ENCODE measurements around the gene SGTA. TPM values are rescaled to one million over a fixed set of nuclear protein-coding genes. Genes with fewer than 3 reads are reported as not detected.

Gene SGTA
- total RNA-seq, 4 donors from 2014 or later: 37.9 to 49.5 (median 44.1) TPM

- intact Hi-C loops (cut with DNase I; ENCODE audit: low total_unique reads): no loop called here
- TF ChIP-seq CTCF (IDR thresholded peaks at IDR 0.05): no peak
- TF ChIP-seq POLR2A (IDR thresholded peaks at IDR 0.05): no peak
- WGBS, 2 donors: 93 to 94% methylated on average over 15 of the region's 15 CpGs
- no peak for DNase-seq (ENCODE audit: low spot score in 2 of 2)
- H3K4me3 ChIP-seq (ENCODE audit: low read depth, poor library complexity, severe bottlenecking): no peak overlapping the region
Measured at GRCh38 chr19:2765376-2765775, 17.7 kb downstream of the SGTA start.

- DNase-seq (ENCODE audit: low spot score in 2 of 2): no peak
- intact Hi-C loops (cut with DNase I; ENCODE audit: low total_unique reads): no loop called here
- no peak for TF ChIP-seq POLR2A (IDR thresholded peaks at IDR 0.05)
- no peak for TF ChIP-seq CTCF (IDR thresholded peaks at IDR 0.05)
- 95 to 96% methylated on average over 21 of the region's 21 CpGs for WGBS, 2 donors
- no peak overlapping the region for H3K4me3 ChIP-seq (ENCODE audit: low read depth, poor library complexity, severe bottlenecking)
Measured at GRCh38 chr19:2764945-2765344, 18.1 kb downstream of the SGTA start.

- no peak overlapping the region for H3K4me3 ChIP-seq (ENCODE audit: low read depth, poor library complexity, severe bottlenecking)
- DNase-seq (ENCODE audit: low spot score in 2 of 2): no peak
- 95 to 98% methylated on average over 12 of the region's 12 CpGs for WGBS, 2 donors
- intact Hi-C loops (cut with DNase I; ENCODE audit: low total_unique reads): no loop called here
- TF ChIP-seq POLR2A (IDR thresholded peaks at IDR 0.05): no peak
- no peak for TF ChIP-seq CTCF (IDR thresholded peaks at IDR 0.05)
Measured at GRCh38 chr19:2763687-2764086, 19.4 kb downstream of the SGTA start.

- intact Hi-C loops (cut with DNase I; ENCODE audit: low total_unique reads): no loop called here
- TF ChIP-seq CTCF (IDR thresholded peaks at IDR 0.05) (no peak), POLR2A (IDR thresholded peaks at IDR 0.05) (no peak)
- H3K4me3 ChIP-seq (ENCODE audit: low read depth, poor library complexity, severe bottlenecking): no peak overlapping the region
- no peak for DNase-seq (ENCODE audit: low spot score in 2 of 2)
- WGBS, 2 donors: 94 to 96% methylated on average over 14 to 20 of the region's 23 CpGs
Measured at GRCh38 chr19:2762783-2763496, 20.1 kb downstream of the SGTA start.

GRCh38 chr19:2761876-2762782 is 20.9 kb downstream of the SGTA start:
- H3K4me3 ChIP-seq (ENCODE audit: low read depth, poor library complexity, severe bottlenecking): no peak overlapping the region
- no peak for TF ChIP-seq POLR2A (IDR thresholded peaks at IDR 0.05)
- no peak for TF ChIP-seq CTCF (IDR thresholded peaks at IDR 0.05)
- WGBS, 2 donors: 94 to 96% methylated on average over 42 of the region's 43 CpGs
- intact Hi-C loops (cut with DNase I; ENCODE audit: low total_unique reads): no loop called here
- DNase-seq (ENCODE audit: low spot score in 2 of 2): no peak
